Natural killer cell (primary cell): ENCODE measurements around the gene SUOX. TPM values are rescaled to one million over a fixed set of nuclear protein-coding genes. Genes with fewer than 3 reads are reported as not detected.
A peak's percentile ranks its signal among the peaks of the same experiment; 100 is the strongest.

Experiments used
- ATAC-seq, 3 donors: fragments of 150-1000 bp in 2 of 3; fragments of 200-7000 bp in 1 of 3; cut with Tn5 transposase; 1 replicate in 1 of 3; 2 replicates in 2 of 3; pipeline ENCODE4 v1.10.0; 2021; ENCODE audit warnings: mild to moderate bottlenecking in 2 of 3, moderate library complexity in 2 of 3
- DNase-seq, 2 donors: peaks; one replicate each; pipeline versions ENCODE4 v3.0.0 to v3.0.0-alpha.2; 2013 to 2021; ENCODE audit warnings: mixed read lengths in 1 of 2
- H3K27ac ChIP-seq: one replicate; pipeline ENCODE4 v1.5.1; 2013; ENCODE audit warnings: mild to moderate bottlenecking, low read length
- H3K27me3 ChIP-seq: one replicate; pipeline ENCODE4 v1.6.1; 2013; ENCODE audit warnings: low read length; ENCODE audit not compliant: control insufficient read depth, insufficient read depth
- H3K36me3 ChIP-seq: one replicate; pipeline ENCODE4 v1.6.1; 2013; ENCODE audit warnings: low read length; ENCODE audit not compliant: control insufficient read depth, insufficient read depth
- H3K4me1 ChIP-seq: one replicate; pipeline ENCODE4 v1.6.1; 2013; ENCODE audit warnings: low read length; ENCODE audit not compliant: control insufficient read depth, insufficient read depth
- H3K4me3 ChIP-seq: one replicate; pipeline ENCODE4 v1.5.1; 2013; ENCODE audit warnings: low read length
- H3K9me3 ChIP-seq: one replicate; pipeline ENCODE4 v1.6.1; 2013; ENCODE audit warnings: low read length; ENCODE audit not compliant: control insufficient read depth, insufficient read depth
- H3K27ac Mint-ChIP-seq, 2 donors: one replicate each; pipeline ENCODE4 v1.8.0; 2022; ENCODE audit warnings: mild to moderate bottlenecking in 2 of 2, mixed read lengths in 2 of 2, moderate library complexity in 1 of 2
- H3K27me3 Mint-ChIP-seq, 2 donors: one replicate each; pipeline ENCODE4 v1.8.0; 2022; ENCODE audit warnings: low read depth in 2 of 2, mixed read lengths in 2 of 2
- H3K36me3 Mint-ChIP-seq: one replicate; pipeline ENCODE4 v1.8.0; 2022; ENCODE audit warnings: mixed read lengths
- H3K4me1 Mint-ChIP-seq, 2 donors: one replicate each; pipeline ENCODE4 v1.8.0; 2022; ENCODE audit warnings: mixed read lengths in 2 of 2
- H3K4me3 Mint-ChIP-seq: one replicate; pipeline ENCODE4 v1.8.0; 2022; ENCODE audit warnings: mild to moderate bottlenecking, moderate library complexity, mixed read lengths
- H3K9me3 Mint-ChIP-seq, 2 donors: one replicate each; pipeline ENCODE4 v1.8.0; 2022; ENCODE audit warnings: mixed read lengths in 2 of 2
- CTCF ChIP-seq: fragments of 200-600 bp; IDR thresholded peaks from one replicate; pipeline ENCODE4 v1.8.0; 2022; ENCODE audit warnings: antibody characterized with exemption
- WGBS: methylation state at CpG from one replicate; pipeline ENCODE4 v1.1.7; 2013; ENCODE audit warnings: missing lambda C conversion rate; ENCODE audit not compliant: insufficient coverage; 5-methylcytosine and 5-hydroxymethylcytosine counted together
- intact Hi-C: fragments of 100-400 bp; cut with micrococcal nuclease; formaldehyde crosslinking; loops from one replicate; pipeline ENCODE4 v1.14.2; 2022
- total RNA-seq, 4 donors: library from RNA; stranded (reverse); fragments of 120-200 nt in 1 of 4; gene quantifications; one replicate each; pipeline versions ENCODE4 v1.2.3 to v1.2.4, GENCODE V29; 2013 to 2022

The SUOX gene
- total RNA-seq = 10 to 100 TPM; 11.0 to 15.9 (median 14.6) TPM
- 10.7 TPM for total RNA-seq (2013)

GRCh38 chr12:55996715-55997534, at the start of gene SUOX:
SUOX (plus strand) TSS chr12:55997276; CDS start chr12:56002222, 4,946 bp downstream.
- Histone ChIP-seq H3K36me3 (peaks cover 25% of the 10 kb centered on the region), H3K9me3 (no peaks in the 10 kb centered on the region), H3K27ac (peak within 1 kb of the TSS; percentile 15), H3K4me1 (peaks cover 21% of the 10 kb centered on the region), H3K27me3 (no peaks in the 10 kb centered on the region), H3K4me3 (peak within 1 kb of the TSS; percentile 42)
- peaks cover 14 to 20% of the 10 kb centered on the region in 2 donors for H3K4me1 Mint-ChIP-seq
- ATAC-seq (peak; percentile 93), DNase-seq (peak; percentile 39 to 57)
- no peak for TF ChIP-seq CTCF
- H3K4me3 Mint-ChIP-seq = peak within 1 kb of the TSS; percentile 89
- H3K9me3 Mint-ChIP-seq = no peaks in the 10 kb centered on the region
- intact Hi-C loops = loop anchor here (1.0 to 2.0 kb wide), 3 partner anchors 32 to 107 kb away; partner anchors contain the start of genes PA2G4 and RPS26
- peaks cover 8% of the 10 kb centered on the region for H3K36me3 Mint-ChIP-seq
- peak within 1 kb of the TSS; percentile 65 to 84 for H3K27ac Mint-ChIP-seq
- 8% methylated on average over 27 of the region's 27 CpGs for WGBS
- no peaks in the 10 kb centered on the region for H3K27me3 Mint-ChIP-seq

- Mint-ChIP-seq H3K9me3 (no peaks in the 10 kb centered on the region), H3K4me3 (no peak overlapping the region), H3K27ac (peak overlapping the region in 1 of 2 donors; percentile 58), H3K36me3 (peaks cover 10% of the 10 kb centered on the region), H3K27me3 (no peaks in the 10 kb centered on the region), H3K4me1 (peaks cover 0 to 5% of the 10 kb centered on the region in 2 donors)
- DNase-seq = no peak
- 96% methylated on average over 4 of the region's 4 CpGs for WGBS
- intact Hi-C loops = no loop called here
- no peaks in the 10 kb centered on the region for H3K27me3 ChIP-seq
- no peaks in the 10 kb centered on the region for H3K4me1 ChIP-seq
- no peaks in the 10 kb centered on the region for H3K9me3 ChIP-seq
- no peak for TF ChIP-seq CTCF
- peaks cover 31% of the 10 kb centered on the region for H3K36me3 ChIP-seq
- ATAC-seq = no peak
- H3K27ac ChIP-seq = no peak overlapping the region
- no peak overlapping the region for H3K4me3 ChIP-seq
Observed at GRCh38 chr12:55955344-55955743, 41.7 kb upstream of the SUOX start.

- Histone ChIP-seq H3K27me3 (no peaks in the 10 kb centered on the region), H3K27ac (no peak overlapping the region), H3K9me3 (no peaks in the 10 kb centered on the region), H3K36me3 (peaks cover 30% of the 10 kb centered on the region), H3K4me3 (no peak overlapping the region), H3K4me1 (no peaks in the 10 kb centered on the region)
- 93% methylated on average over 6 of the region's 6 CpGs for WGBS
- Mint-ChIP-seq H3K4me1 (peaks cover 0 to 5% of the 10 kb centered on the region in 2 donors), H3K36me3 (peaks cover 10% of the 10 kb centered on the region), H3K27ac (peak overlapping the region in 1 of 2 donors; percentile 58), H3K4me3 (no peak overlapping the region), H3K27me3 (no peaks in the 10 kb centered on the region), H3K9me3 (no peaks in the 10 kb centered on the region)
- ATAC-seq (no peak), DNase-seq (peak in 1 of 2 donors; percentile 61)
- no peak for TF ChIP-seq CTCF
- intact Hi-C loops = no loop called here
Observed at GRCh38 chr12:55955800-55956508, 41.1 kb upstream of the SUOX start.
